HCT116 (cell line): Measurements from ENCODE around the gene SNAP91. TPM values are rescaled to one million over a fixed set of nuclear protein-coding genes. Genes with fewer than 3 reads are reported as not detected.

ENCODE experiments used
- ATAC-seq: fragments of 200-7000 bp; cut with Tn5 transposase; 2 replicates; pipeline ENCODE4 v1.9.1; 2020; ENCODE audit warnings: mild to moderate bottlenecking, moderate library complexity
- BruUV-seq: library from RNA; stranded (reverse); fragments of 400-500 nt; replicated peaks from 2 replicates; lab custom pipeline; 2021; lab: Mats Ljungman, UMichigan
- CTCF ChIA-PET: fragments of 300-600 bp; sonication (Branson Sonifier 250); formaldehyde crosslinking; loops from one replicate; lab custom pipeline; 2021; ENCODE audit warnings: antibody characterized with exemption; lab: Charles Lee
- POLR2A ChIA-PET: fragments of 300-600, 350-600 bp; sonication (Branson Sonifier 250); formaldehyde crosslinking; loops from one replicate; lab custom pipeline; 2021; ENCODE audit warnings: antibody characterized with exemption; lab: Charles Lee
- RAD21 ChIA-PET, 2 experiments: fragments of 300-600 bp; sonication (Branson Sonifier 250); formaldehyde crosslinking; loops; one replicate each; lab custom pipeline; 2023; ENCODE audit warnings: low total read pairs in 2 of 2; ENCODE audit not compliant: uncharacterized antibody in 2 of 2, unreplicated experiment in 2 of 2, low non-redundant PET in 1 of 2; lab: Charles Lee
- DNase-seq: peaks from one replicate; pipeline ENCODE4 v3.0.0-alpha.2; 2010; ENCODE audit warnings: low read depth, low spot score
- H2AFZ ChIP-seq: fragments of 200-600 bp; shearing (Covaris generic), sonication (generic); 2 replicates; pipeline ENCODE4 v1.6.1; 2017; ENCODE audit warnings: low read depth, mixed run types, mixed read lengths, antibody characterized with exemption, low read length; ENCODE audit not compliant: poor library complexity, severe bottlenecking
- H3K27ac ChIP-seq: 2 replicates; pipeline ENCODE4 v1.5.1; 2012; ENCODE audit warnings: low read depth, low read length
- H3K27me3 ChIP-seq: fragments of 200-600 bp; sonication (generic); 2 replicates; pipeline ENCODE4 v1.6.1; 2016; ENCODE audit warnings: mixed run types, low read length, mixed read lengths; ENCODE audit not compliant: insufficient read depth
- H3K36me3 ChIP-seq, 2 experiments: fragments of 200-500 bp in 1 of 2; fragments of 200-600 bp in 1 of 2; sonication (Bioruptor generic) in 1 of 2; sonication (generic) in 1 of 2; 2 replicates each; pipeline versions ENCODE4 v1.5.1 to v1.6.1; 2014 to 2016; ENCODE audit warnings: low read length in 2 of 2, inconsistent platforms in 1 of 2, mixed read lengths in 1 of 2, mixed run types in 1 of 2; ENCODE audit not compliant: insufficient read depth in 2 of 2, control insufficient read depth in 1 of 2
- H3K4me1 ChIP-seq, 2 experiments: fragments of 200-600 bp in 1 of 2; sonication (generic) in 1 of 2; 2 replicates each; pipeline versions ENCODE4 v1.5.1 to v1.6.1; 2012 to 2017; ENCODE audit warnings: low read length in 2 of 2, inconsistent platforms in 1 of 2, mild to moderate bottlenecking in 1 of 2, mixed read lengths in 1 of 2, mixed run types in 1 of 2, moderate library complexity in 1 of 2; ENCODE audit not compliant: insufficient read depth in 2 of 2, control insufficient read depth in 1 of 2
- H3K4me2 ChIP-seq: fragments of 200-600 bp; sonication (generic); 2 replicates; pipeline ENCODE4 v1.6.1; 2017; ENCODE audit warnings: mixed run types, low read length, mixed read lengths
- H3K4me3 ChIP-seq, 2 experiments: fragments of 200-600 bp in 1 of 2; sonication (generic) in 1 of 2; replicated peaks in 1 of 2; 2 replicates each; pipeline ENCODE4 v1.5.1; 2011 to 2016; ENCODE audit warnings: low read length in 2 of 2, control low read depth in 1 of 2, low read depth in 1 of 2, mild to moderate bottlenecking in 1 of 2, mixed read lengths in 1 of 2, mixed run types in 1 of 2
- H3K79me2 ChIP-seq: fragments of 200-600 bp; sonication (generic); 2 replicates; pipeline ENCODE4 v1.6.1; 2017; ENCODE audit warnings: mild to moderate bottlenecking, mixed run types, low read length, moderate library complexity, mixed read lengths; ENCODE audit not compliant: insufficient read depth
- H3K9ac ChIP-seq: fragments of 200-600 bp; sonication (generic); 2 replicates; pipeline ENCODE4 v1.6.1; 2016; ENCODE audit warnings: low read length, mixed read lengths
- H3K9me2 ChIP-seq: fragments of 200-600 bp; sonication (generic), shearing (Covaris generic); 2 replicates; pipeline ENCODE4 v1.6.1; 2017; ENCODE audit warnings: mixed run types, mild to moderate bottlenecking, moderate library complexity; ENCODE audit not compliant: insufficient read depth
- H3K9me3 ChIP-seq, 2 experiments: fragments of 200-500 bp in 1 of 2; fragments of 200-600 bp in 1 of 2; sonication (Bioruptor generic) in 1 of 2; sonication (generic) in 1 of 2; 2 replicates each; pipeline ENCODE4 v1.6.1; 2014 to 2017; ENCODE audit warnings: low read length in 2 of 2, mixed read lengths in 2 of 2, inconsistent platforms in 1 of 2, low read depth in 1 of 2, mild to moderate bottlenecking in 1 of 2, mixed run types in 1 of 2, moderate library complexity in 1 of 2; ENCODE audit not compliant: control insufficient read depth in 1 of 2, insufficient read depth in 1 of 2
- H4K20me1 ChIP-seq: fragments of 200-600 bp; sonication (generic), shearing (Covaris generic); 2 replicates; pipeline ENCODE4 v1.6.1; 2017; ENCODE audit warnings: mixed run types, mild to moderate bottlenecking, moderate library complexity; ENCODE audit not compliant: insufficient read depth
- ATF3 ChIP-seq: IDR thresholded peaks from 2 replicates; pipeline ENCODE4 v1.6.1; 2012
- CBX3 ChIP-seq: IDR thresholded peaks from 2 replicates; pipeline ENCODE4 v1.6.1; 2012; ENCODE audit warnings: low read depth
- CEBPB ChIP-seq: IDR thresholded peaks from 2 replicates; pipeline ENCODE4 v1.6.1; 2012; ENCODE audit warnings: low read depth
- EGR1 ChIP-seq: IDR thresholded peaks from 2 replicates; pipeline ENCODE4 v1.6.1; 2012; ENCODE audit warnings: low read depth
- ELF1 ChIP-seq: IDR thresholded peaks from 2 replicates; pipeline ENCODE4 v1.6.1; 2012; ENCODE audit warnings: low read depth, borderline replicate concordance
- EZH2 ChIP-seq: fragments of 200-600 bp; sonication (generic); IDR thresholded peaks from 2 replicates; pipeline ENCODE4 v1.6.1; 2017; ENCODE audit warnings: antibody characterized with exemption, mixed run types
- EZH2phosphoT487 ChIP-seq: fragments of 200-600 bp; IDR thresholded peaks from 2 replicates; pipeline ENCODE4 v1.6.1; 2018; ENCODE audit warnings: antibody characterized with exemption, borderline replicate concordance
- JUND ChIP-seq: IDR thresholded peaks from 2 replicates; pipeline ENCODE4 v1.6.1; 2012
- POLR2AphosphoS5 ChIP-seq: IDR thresholded peaks from 2 replicates; pipeline ENCODE4 v1.6.1; 2011; ENCODE audit warnings: mild to moderate bottlenecking, low read depth, low read length, moderate library complexity
- SP1 ChIP-seq: IDR thresholded peaks from 2 replicates; pipeline ENCODE4 v1.6.1; 2012; ENCODE audit warnings: low read depth
- SRF ChIP-seq: IDR thresholded peaks from 2 replicates; pipeline ENCODE4 v1.6.1; 2012; ENCODE audit warnings: low read depth
- TCF7L2 ChIP-seq: IDR thresholded peaks from 2 replicates; pipeline ENCODE4 v1.7.0; 2011; ENCODE audit warnings: borderline replicate concordance, inconsistent platforms; ENCODE audit not compliant: insufficient read depth, insufficient read length; ENCODE audit errors: extremely low read depth
- YY1 ChIP-seq: IDR thresholded peaks from 2 replicates; pipeline ENCODE4 v1.6.1; 2011; ENCODE audit warnings: low read length, low read depth, moderate library complexity, mild to moderate bottlenecking; ENCODE audit not compliant: insufficient replicate concordance; ENCODE audit errors: extremely low read depth
- ZFX ChIP-seq: fragments of 450-650 bp; IDR thresholded peaks from 2 replicates; pipeline ENCODE4 v1.6.1; 2017
- ZNF274 ChIP-seq: fragments of 200-500 bp; sonication (Bioruptor generic); IDR thresholded peaks from 2 replicates; pipeline ENCODE4 v1.6.1; 2014; ENCODE audit warnings: mild to moderate bottlenecking, low read depth, low read length, inconsistent platforms
- intact Hi-C: fragments of 100-400 bp; cut with micrococcal nuclease; formaldehyde crosslinking; loops from 2 replicates; pipeline ENCODE4 v1.10.0; 2022
- total RNA-seq: library from RNA; stranded (reverse); gene quantifications from one replicate; pipeline ENCODE4 v1.2.1, GENCODE V29; 2021; ENCODE audit not compliant: unreplicated experiment
- TF ChIP-seq, protein P1 (sequence below), 3 experiments: fragments of 200-600 bp in 1 of 3; sonication (generic) in 1 of 3; IDR thresholded peaks in 2 of 3; conservative IDR thresholded peaks in 1 of 3; 2 replicates each; pipeline ENCODE4 v1.5.1; 2012 to 2017; ENCODE audit warnings: low read depth in 2 of 3, low read length in 2 of 3, antibody characterized with exemption in 1 of 3, borderline replicate concordance in 1 of 3, control low read depth in 1 of 3, mild to moderate bottlenecking in 1 of 3, mixed read lengths in 1 of 3, mixed run types in 1 of 3, moderate library complexity in 1 of 3; ENCODE audit not compliant: insufficient read depth in 1 of 3
- TF ChIP-seq, protein P2 (sequence below): IDR thresholded peaks from 2 replicates; pipeline ENCODE4 v1.6.1; 2012

SNAP91 gene
- total RNA-seq, 1 experiment from 2014 or later, result not detected

GRCh38 chr6:83709748-83710050 lies 798 bp upstream of the SNAP91 start:
- Histone ChIP-seq H3K27me3 (no peaks in the 10 kb centered on the region), H3K9ac (no peak overlapping the region), H3K4me2 (no peak overlapping the region), H4K20me1 (no peaks in the 10 kb centered on the region), H3K27ac (no peak overlapping the region), H3K79me2 (no peaks in the 10 kb centered on the region), H3K36me3 (no peaks in the 10 kb centered on the region), H3K9me2 (no peaks in the 10 kb centered on the region), H2AFZ (no peak overlapping the region), H3K4me3 (no peak overlapping the region), H3K4me1 (no peaks in the 10 kb centered on the region), H3K9me3 (peaks cover 0 to 3% of the 10 kb centered on the region in 2 experiments; a peak in 2 of 4 replicates)
- TF ChIP-seq CEBPB (no peak), JUND (no peak), POLR2AphosphoS5 (no peak), ATF3 (no peak), SRF (no peak), SP1 (no peak), EZH2phosphoT487 (no peak), ZNF274 (no peak), ELF1 (no peak)
- TF ChIP-seq, protein P1, sequence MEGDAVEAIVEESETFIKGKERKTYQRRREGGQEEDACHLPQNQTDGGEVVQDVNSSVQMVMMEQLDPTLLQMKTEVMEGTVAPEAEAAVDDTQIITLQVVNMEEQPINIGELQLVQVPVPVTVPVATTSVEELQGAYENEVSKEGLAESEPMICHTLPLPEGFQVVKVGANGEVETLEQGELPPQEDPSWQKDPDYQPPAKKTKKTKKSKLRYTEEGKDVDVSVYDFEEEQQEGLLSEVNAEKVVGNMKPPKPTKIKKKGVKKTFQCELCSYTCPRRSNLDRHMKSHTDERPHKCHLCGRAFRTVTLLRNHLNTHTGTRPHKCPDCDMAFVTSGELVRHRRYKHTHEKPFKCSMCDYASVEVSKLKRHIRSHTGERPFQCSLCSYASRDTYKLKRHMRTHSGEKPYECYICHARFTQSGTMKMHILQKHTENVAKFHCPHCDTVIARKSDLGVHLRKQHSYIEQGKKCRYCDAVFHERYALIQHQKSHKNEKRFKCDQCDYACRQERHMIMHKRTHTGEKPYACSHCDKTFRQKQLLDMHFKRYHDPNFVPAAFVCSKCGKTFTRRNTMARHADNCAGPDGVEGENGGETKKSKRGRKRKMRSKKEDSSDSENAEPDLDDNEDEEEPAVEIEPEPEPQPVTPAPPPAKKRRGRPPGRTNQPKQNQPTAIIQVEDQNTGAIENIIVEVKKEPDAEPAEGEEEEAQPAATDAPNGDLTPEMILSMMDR (IDR thresholded peaks at IDR 0.05 in 2 of 3, conservative IDR thresholded peaks at IDR 0.05 in 1 of 3; ENCODE audit: borderline replicate concordance in 1 of 3, insufficient read depth in 1 of 3, low read depth in 2 of 3, low read length in 2 of 3), result no peak
- ChIA-PET POLR2A (no interaction called here), CTCF (no interaction called here), RAD21 (no interaction called here)
- DNase-seq, result no peak
- no peak for ATAC-seq
- BruUV-seq, result no TSS peak
- intact Hi-C loops, result no loop called here

DNA sequence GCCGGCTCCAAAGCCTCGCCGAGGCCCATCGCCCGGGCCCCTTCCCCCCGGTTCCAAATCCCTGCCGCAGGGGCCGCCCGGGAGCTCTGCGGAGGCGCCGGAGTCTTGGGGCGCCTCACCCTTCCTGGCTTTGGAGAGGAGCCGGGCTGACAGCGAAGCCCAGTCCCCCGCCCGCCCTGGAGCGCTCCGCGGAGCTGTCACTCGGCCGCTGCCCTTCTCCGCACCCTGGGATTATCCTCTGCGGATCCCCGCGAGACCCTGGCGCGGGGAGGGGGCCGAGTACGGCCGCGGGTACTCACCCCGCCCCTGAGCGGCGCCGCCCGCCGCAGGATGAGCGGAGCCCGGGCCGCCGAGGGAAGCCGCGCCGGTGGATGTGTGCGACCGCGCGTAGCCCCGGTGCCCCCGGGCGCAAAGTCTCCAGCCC lies 343 bp downstream of the SNAP91 start:
- H4K20me1 ChIP-seq, result no peaks in the 10 kb centered on the region
- no peaks in the 10 kb centered on the region for H3K27me3 ChIP-seq
- ChIA-PET RAD21 (no interaction called here), POLR2A (no interaction called here), CTCF (no interaction called here)
- DNase-seq (no peak), ATAC-seq (no peak)
- H3K36me3 ChIP-seq, result no peaks in the 10 kb centered on the region
- H2AFZ ChIP-seq, result no peak overlapping the region
- H3K4me2 ChIP-seq, result no peak overlapping the region
- no peaks in the 10 kb centered on the region for H3K79me2 ChIP-seq
- no peaks in the 10 kb centered on the region for H3K9me2 ChIP-seq
- no peak overlapping the region for H3K27ac ChIP-seq
- no peak overlapping the region for H3K4me3 ChIP-seq
- intact Hi-C loops, result no loop called here
- no peaks in the 10 kb centered on the region for H3K4me1 ChIP-seq
- H3K9me3 ChIP-seq, result peaks cover 0 to 3% of the 10 kb centered on the region in 2 experiments; a peak in 2 of 4 replicates
- no TSS peak for BruUV-seq
- no peak overlapping the region for H3K9ac ChIP-seq
- TF ChIP-seq ATF3 (no peak), EZH2 (no peak), POLR2AphosphoS5 (no peak), TCF7L2 (no peak), YY1 (no peak), ZFX (no peak), CBX3 (no peak), ELF1 (no peak), SRF (no peak), EGR1 (no peak)
- TF ChIP-seq, protein P2, sequence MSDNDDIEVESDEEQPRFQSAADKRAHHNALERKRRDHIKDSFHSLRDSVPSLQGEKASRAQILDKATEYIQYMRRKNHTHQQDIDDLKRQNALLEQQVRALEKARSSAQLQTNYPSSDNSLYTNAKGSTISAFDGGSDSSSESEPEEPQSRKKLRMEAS, result no peak
- TF ChIP-seq, protein P1 (IDR thresholded peaks at IDR 0.05 in 2 of 3, conservative IDR thresholded peaks at IDR 0.05 in 1 of 3; ENCODE audit: borderline replicate concordance in 1 of 3, insufficient read depth in 1 of 3, low read depth in 2 of 3, low read length in 2 of 3), result no peak
